Measurements from ENCODE around the gene AFAP1.

AFAP1 gene

DNA sequence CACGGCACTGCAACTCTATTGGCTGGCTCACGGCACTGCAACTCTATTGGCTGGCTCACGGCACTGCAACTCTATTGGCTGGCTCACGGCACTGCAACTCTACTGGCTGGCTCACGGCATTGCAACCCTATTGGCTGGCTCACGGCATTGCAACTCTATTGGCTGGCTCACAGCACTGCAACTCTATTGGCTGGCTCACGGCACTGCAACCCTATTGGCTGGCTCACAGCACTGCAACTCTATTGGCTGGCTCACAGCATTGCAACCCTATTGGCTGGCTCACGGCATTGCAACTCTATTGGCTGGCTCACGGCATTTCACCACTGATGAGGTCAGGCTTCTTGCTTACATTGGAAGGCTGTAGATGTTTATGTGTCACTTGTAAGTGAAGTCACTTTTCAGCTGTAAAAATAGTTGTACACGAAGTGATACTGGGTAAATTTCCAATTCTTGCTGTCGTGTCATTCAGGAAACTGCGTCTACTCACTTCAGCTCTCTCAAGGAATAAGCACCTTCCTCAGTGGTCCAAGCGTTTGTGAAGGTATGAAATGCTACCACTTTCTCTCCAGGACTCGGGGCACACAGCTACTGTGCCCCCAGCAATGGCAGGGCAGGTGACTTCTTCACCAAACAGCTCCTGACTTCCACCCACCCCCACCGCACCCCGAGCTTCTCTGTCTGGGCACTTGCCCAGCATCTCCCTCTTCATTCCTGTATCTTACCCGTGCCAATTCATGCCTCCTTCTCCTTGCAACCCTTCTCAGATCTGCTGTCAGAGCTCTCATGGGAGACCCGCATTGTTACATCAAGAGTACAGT, 141.3 kb downstream of the AFAP1 start:
- DNase-seq (ENCODE audit: low read depth) = no peak
- no peak for TF ChIP-seq CTCF (IDR thresholded peaks at IDR 0.05; ENCODE audit: control insufficient read depth, extremely low read depth, insufficient read depth)
- H3K4me3 ChIP-seq (ENCODE audit: low read depth, low read length) = no peak overlapping the region

DNA sequence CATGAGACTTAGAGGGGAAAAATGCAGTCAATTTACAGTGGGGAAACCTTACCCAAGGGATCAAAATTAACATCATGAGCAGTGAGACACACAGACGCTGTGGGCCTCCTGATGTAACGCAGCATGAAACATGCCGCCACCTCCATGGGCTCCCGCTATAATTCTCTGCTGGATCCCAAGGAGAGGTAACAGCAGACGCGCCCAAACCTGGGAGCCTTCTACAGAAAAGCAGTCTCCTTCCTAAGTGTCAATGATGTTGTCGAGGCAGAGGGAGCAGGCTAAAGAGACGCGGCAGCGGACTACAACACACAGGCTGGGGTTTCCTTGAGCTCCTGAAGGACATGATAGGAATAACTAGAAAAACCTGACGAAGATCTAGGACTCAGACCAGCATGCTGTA, 142.3 kb downstream of the AFAP1 start:
- H3K4me3 ChIP-seq (ENCODE audit: low read depth, low read length) = no peak overlapping the region
- no peak for DNase-seq (ENCODE audit: low read depth)
- no peak for TF ChIP-seq CTCF (IDR thresholded peaks at IDR 0.05; ENCODE audit: control insufficient read depth, extremely low read depth, insufficient read depth)

- no peak for DNase-seq (ENCODE audit: low read depth)
- no peak for TF ChIP-seq CTCF (IDR thresholded peaks at IDR 0.05; ENCODE audit: control insufficient read depth, extremely low read depth, insufficient read depth)
- no peak overlapping the region for H3K4me3 ChIP-seq (ENCODE audit: low read depth, low read length)
Measured at GRCh38 chr4:7795983-7796382, 143.7 kb downstream of the AFAP1 start.

DNA sequence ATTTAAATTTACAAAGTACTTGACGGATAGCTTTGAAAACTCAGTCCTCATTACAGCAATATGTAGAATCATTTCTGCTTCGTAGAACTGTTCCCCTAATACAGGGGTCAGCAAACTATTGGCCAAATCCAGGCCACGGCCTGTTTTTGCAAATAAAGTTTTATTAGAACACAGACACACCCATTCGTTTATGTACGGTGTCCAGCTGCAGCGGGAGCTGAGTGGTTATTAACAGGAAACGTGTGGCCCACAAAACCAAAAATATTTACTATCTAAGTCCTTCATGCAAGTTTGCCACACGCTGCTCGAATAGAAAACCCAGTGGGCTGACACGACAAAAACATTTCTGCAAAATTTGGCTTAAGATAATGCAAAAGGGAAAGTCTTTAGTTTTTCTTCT, 146.5 kb downstream of the AFAP1 start:
- no peak for TF ChIP-seq CTCF (IDR thresholded peaks at IDR 0.05; ENCODE audit: control insufficient read depth, extremely low read depth, insufficient read depth)
- DNase-seq (ENCODE audit: low read depth) = no peak
- no peak overlapping the region for H3K4me3 ChIP-seq (ENCODE audit: low read depth, low read length)

DNA sequence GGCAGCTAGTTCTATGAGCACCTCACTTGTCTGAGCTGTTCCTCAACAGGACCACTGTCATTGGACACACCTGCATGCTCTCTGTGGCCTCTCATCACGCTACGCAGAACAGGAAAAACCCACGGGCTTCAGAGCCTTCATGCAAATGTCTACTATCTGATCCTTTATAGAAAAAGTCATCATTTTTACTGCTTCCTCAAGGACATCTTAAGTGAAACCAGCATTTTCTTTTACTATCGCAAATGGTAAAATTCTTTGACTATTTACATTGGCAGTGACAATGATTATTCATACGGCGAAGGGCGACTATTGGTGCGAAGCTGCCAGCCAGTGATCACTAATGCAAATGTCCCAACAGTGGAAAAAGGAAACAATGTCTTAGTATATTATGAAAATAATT, 147.0 kb downstream of the AFAP1 start:
- TF ChIP-seq CTCF (IDR thresholded peaks at IDR 0.05; ENCODE audit: control insufficient read depth, extremely low read depth, insufficient read depth) = no peak
- DNase-seq (ENCODE audit: low read depth) = no peak
- H3K4me3 ChIP-seq (ENCODE audit: low read depth, low read length) = no peak overlapping the region

DNA sequence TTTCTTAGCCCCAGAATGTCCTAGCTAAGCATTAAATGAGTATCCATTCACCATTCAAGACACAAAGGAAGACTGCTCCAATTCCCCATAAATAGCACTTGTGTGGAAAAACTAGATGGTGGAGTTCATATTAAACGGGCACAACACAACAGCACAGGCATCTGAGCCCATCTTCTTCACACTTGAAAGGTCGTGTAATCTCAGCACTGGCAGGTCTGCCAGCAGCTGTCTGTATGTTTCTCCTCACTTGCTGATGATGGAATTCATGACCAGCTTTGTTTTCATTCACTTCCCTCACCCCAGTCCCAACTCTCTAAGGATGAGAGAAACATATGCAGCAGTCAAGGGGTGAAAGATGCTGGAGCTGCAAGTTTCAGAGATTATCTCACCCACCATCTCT, 148.7 kb downstream of the AFAP1 start:
- no peak for TF ChIP-seq CTCF (IDR thresholded peaks at IDR 0.05; ENCODE audit: control insufficient read depth, extremely low read depth, insufficient read depth)
- no peak for DNase-seq (ENCODE audit: low read depth)

GRCh38 chr4:7790023-7790422, 149.6 kb downstream of the AFAP1 start:
- peak; percentile 17 for DNase-seq (ENCODE audit: low read depth)
- H3K4me3 ChIP-seq (ENCODE audit: low read depth, low read length) = no peak overlapping the region
- TF ChIP-seq CTCF (IDR thresholded peaks at IDR 0.05; ENCODE audit: control insufficient read depth, extremely low read depth, insufficient read depth) = no peak

More for the DNA sequence above, 148.7 kb downstream of the AFAP1 start:
- H3K4me3 ChIP-seq (ENCODE audit: low read depth, low read length) = no peak overlapping the region

All from LNCaP clone FGC (cell line).